Activated naive CD4-positive, alpha-beta T cell treated with anti-CD3 and anti-CD28 coated beads for 36 hours (primary cell): ENCODE results near the gene ROPN1L. TPM values are rescaled to one million over a fixed set of nuclear protein-coding genes. Genes with fewer than 3 reads are reported as not detected.
"Not testable (repeated sequence)": the region's sequence is repeated elsewhere in the genome, so short reads cannot be mapped to it uniquely, and the experiment has no call there.

ENCODE experiments used
- CTCF ChIA-PET: fragments of 350-600 bp; sonication (Branson Sonifier 250); formaldehyde crosslinking; loops from one replicate; lab custom pipeline; 2021; ENCODE audit warnings: antibody characterized with exemption; lab: Charles Lee
- DNase-seq: peaks from one replicate; pipeline ENCODE4 v3.0.0-alpha.2; 2020
- H3K27ac Mint-ChIP-seq: one replicate; pipeline ENCODE4 v1.8.0; 2021; ENCODE audit warnings: mild to moderate bottlenecking, mixed read lengths
- H3K27me3 Mint-ChIP-seq: one replicate; pipeline ENCODE4 v1.8.0; 2021; ENCODE audit warnings: low read depth, mixed read lengths
- H3K36me3 Mint-ChIP-seq: one replicate; pipeline ENCODE4 v1.8.0; 2021; ENCODE audit warnings: low read depth, mixed read lengths
- H3K4me1 Mint-ChIP-seq: one replicate; pipeline ENCODE4 v1.8.0; 2021; ENCODE audit warnings: low read depth, mixed read lengths
- H3K4me3 Mint-ChIP-seq: one replicate; pipeline ENCODE4 v1.8.0; 2021; ENCODE audit warnings: mild to moderate bottlenecking, moderate library complexity, mixed read lengths
- H3K9me3 Mint-ChIP-seq: one replicate; pipeline ENCODE4 v1.8.0; 2021; ENCODE audit warnings: mixed read lengths
- intact Hi-C: fragments of 100-400 bp; cut with micrococcal nuclease; formaldehyde crosslinking; loops from one replicate; pipeline ENCODE4 v1.15.1; 2023
- microRNA-seq: library from miRNA; unstranded; fragments of <30 nt; microRNA quantifications from one replicate; pipeline ENCODE4 v1.2.0, GENCODE V29; 2022; ENCODE audit warnings: borderline microRNAs expressed, borderline replicate concordance
- total RNA-seq, 2 experiments: library from RNA; stranded (reverse); gene quantifications; one replicate each; pipeline ENCODE4 v1.2.3, GENCODE V29; 2021

Gene ROPN1L
- total RNA-seq, 2 experiments from 2014 or later: not detected

GRCh38 chr5:10514572-10514971 is 72.9 kb downstream of the ROPN1L start:
- DNase-seq, H3K27ac Mint-ChIP-seq, intact Hi-C loops, H3K27me3 Mint-ChIP-seq, H3K9me3 Mint-ChIP-seq, H3K4me1 Mint-ChIP-seq, H3K36me3 Mint-ChIP-seq, H3K4me3 Mint-ChIP-seq: not testable (repeated sequence)
- CTCF ChIA-PET: interaction anchor here (0.7 kb wide), 1 partner anchor 1377 kb away, joined by 3 read pairs; no protein-coding TSS in a partner anchor

Small RNA genes lying within 50 kb of the gene (microRNA-seq; reads per million reads assigned to microRNA genes)
- gene MIR6131: not detected

Other genes with a start within 250 kb of the ROPN1L start
- 10 to 100 TPM; 17.0 to 21.5 TPM for gene ATPSCKMT, start 192.0 kb upstream of the ROPN1L start, total RNA-seq
- 100 to 1,000 TPM; 414 to 419 TPM for gene CCT5, start 191.6 kb upstream of the ROPN1L start, total RNA-seq
- gene CMBL, start 134.0 kb upstream of the ROPN1L start, total RNA-seq: 1 to 10 TPM; 2.2 to 3.2 TPM
- 10 to 100 TPM; 72.5 to 76.8 TPM for gene MARCHF6, start 88.2 kb upstream of the ROPN1L start, total RNA-seq
- 1 to 10 TPM; 1.9 to 2.5 TPM for gene ANKRD33B, start 122.2 kb downstream of the ROPN1L start, total RNA-seq